ENCODE results near the gene ADGRV1.

- TF ChIP-seq, protein P1, sequence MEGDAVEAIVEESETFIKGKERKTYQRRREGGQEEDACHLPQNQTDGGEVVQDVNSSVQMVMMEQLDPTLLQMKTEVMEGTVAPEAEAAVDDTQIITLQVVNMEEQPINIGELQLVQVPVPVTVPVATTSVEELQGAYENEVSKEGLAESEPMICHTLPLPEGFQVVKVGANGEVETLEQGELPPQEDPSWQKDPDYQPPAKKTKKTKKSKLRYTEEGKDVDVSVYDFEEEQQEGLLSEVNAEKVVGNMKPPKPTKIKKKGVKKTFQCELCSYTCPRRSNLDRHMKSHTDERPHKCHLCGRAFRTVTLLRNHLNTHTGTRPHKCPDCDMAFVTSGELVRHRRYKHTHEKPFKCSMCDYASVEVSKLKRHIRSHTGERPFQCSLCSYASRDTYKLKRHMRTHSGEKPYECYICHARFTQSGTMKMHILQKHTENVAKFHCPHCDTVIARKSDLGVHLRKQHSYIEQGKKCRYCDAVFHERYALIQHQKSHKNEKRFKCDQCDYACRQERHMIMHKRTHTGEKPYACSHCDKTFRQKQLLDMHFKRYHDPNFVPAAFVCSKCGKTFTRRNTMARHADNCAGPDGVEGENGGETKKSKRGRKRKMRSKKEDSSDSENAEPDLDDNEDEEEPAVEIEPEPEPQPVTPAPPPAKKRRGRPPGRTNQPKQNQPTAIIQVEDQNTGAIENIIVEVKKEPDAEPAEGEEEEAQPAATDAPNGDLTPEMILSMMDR (conservative IDR thresholded peaks at IDR 0.05; ENCODE audit: low read depth, low read length) = no peak
- TF ChIP-seq EZH2 (IDR thresholded peaks at IDR 0.05; ENCODE audit: borderline replicate concordance, low read depth, low read length, poor library complexity, severe bottlenecking) = no peak
Measured at GRCh38 chr5:90641528-90641927, 82.9 kb downstream of the ADGRV1 start.

Data from A673 (cell line).